Astrocyte (in vitro differentiated cells and primary cell): ENCODE measurements around the gene ATP2C2. TPM values are rescaled to one million over a fixed set of nuclear protein-coding genes. Genes with fewer than 3 reads are reported as not detected.

Experiments used
- DNase-seq: peaks from one replicate; pipeline ENCODE4 v3.0.0-alpha.2; 2010; ENCODE audit warnings: low read depth
- FAIRE-seq: peaks from 2 replicates; lab custom pipeline; 2011; peaks lifted over from hg19 to GRCh38; lab: Jason Lieb, UNC
- H2AFZ ChIP-seq: 2 replicates; pipeline ENCODE4 v1.6.0; 2012; ENCODE audit warnings: low read depth, low read length, inconsistent platforms
- H3K27ac ChIP-seq: 2 replicates; pipeline ENCODE4 v1.5.1; 2011; ENCODE audit warnings: low read depth, low read length, inconsistent platforms
- H3K27me3 ChIP-seq: 2 replicates; pipeline ENCODE4 v1.6.0; 2011; ENCODE audit warnings: low read length, inconsistent platforms; ENCODE audit not compliant: insufficient read depth
- H3K36me3 ChIP-seq: 2 replicates; pipeline ENCODE4 v1.5.1; 2011; ENCODE audit warnings: low read length, inconsistent platforms; ENCODE audit not compliant: insufficient read depth
- H3K4me1 ChIP-seq: 2 replicates; pipeline ENCODE4 v1.5.1; 2011; ENCODE audit warnings: low read length, inconsistent platforms; ENCODE audit not compliant: insufficient read depth
- H3K4me2 ChIP-seq: 2 replicates; pipeline ENCODE4 v1.6.0; 2012; ENCODE audit warnings: low read length, inconsistent platforms
- H3K4me3 ChIP-seq: 2 replicates; pipeline ENCODE4 v1.5.1; 2011; ENCODE audit warnings: low read depth, mild to moderate bottlenecking, low read length, inconsistent platforms; ENCODE audit not compliant: insufficient read depth
- H3K79me2 ChIP-seq: 2 replicates; pipeline ENCODE4 v1.6.0; 2012; ENCODE audit warnings: mild to moderate bottlenecking, low read length, inconsistent platforms; ENCODE audit not compliant: insufficient read depth
- H3K9ac ChIP-seq: 2 replicates; pipeline ENCODE4 v1.6.0; 2012; ENCODE audit warnings: mild to moderate bottlenecking, low read length, inconsistent platforms
- H3K9me3 ChIP-seq: 2 replicates; pipeline ENCODE4 v1.5.1; 2012; ENCODE audit warnings: low read depth, mild to moderate bottlenecking, low read length, inconsistent platforms; ENCODE audit not compliant: insufficient read depth
- H4K20me1 ChIP-seq: 2 replicates; pipeline ENCODE4 v1.6.0; 2012; ENCODE audit warnings: low read length, inconsistent platforms; ENCODE audit not compliant: insufficient read depth
- H3K27ac Mint-ChIP-seq: one replicate; pipeline ENCODE4 v1.8.0; 2021; ENCODE audit warnings: mild to moderate bottlenecking, mixed read lengths; ENCODE audit not compliant: unreplicated experiment
- H3K27me3 Mint-ChIP-seq: one replicate; pipeline ENCODE4 v1.8.0; 2021; ENCODE audit warnings: low read depth, mixed read lengths; ENCODE audit not compliant: unreplicated experiment
- H3K36me3 Mint-ChIP-seq: one replicate; pipeline ENCODE4 v1.8.0; 2021; ENCODE audit warnings: low read depth, mixed read lengths; ENCODE audit not compliant: unreplicated experiment
- H3K4me1 Mint-ChIP-seq: one replicate; pipeline ENCODE4 v1.8.0; 2021; ENCODE audit warnings: low read depth, mixed read lengths; ENCODE audit not compliant: unreplicated experiment
- H3K4me3 Mint-ChIP-seq: one replicate; pipeline ENCODE4 v1.8.0; 2021; ENCODE audit warnings: mild to moderate bottlenecking, moderate library complexity, mixed read lengths; ENCODE audit not compliant: unreplicated experiment
- H3K9me3 Mint-ChIP-seq: one replicate; pipeline ENCODE4 v1.8.0; 2021; ENCODE audit warnings: mild to moderate bottlenecking, mixed read lengths; ENCODE audit not compliant: unreplicated experiment
- CTCF ChIP-seq: IDR thresholded peaks from 2 replicates; pipeline ENCODE4 v1.5.1; 2011; ENCODE audit warnings: low read depth, mild to moderate bottlenecking, inconsistent platforms, low read length, moderate library complexity; ENCODE audit not compliant: insufficient read depth
- EZH2 ChIP-seq: IDR thresholded peaks from 2 replicates; pipeline ENCODE4 v1.6.1; 2012; ENCODE audit warnings: mild to moderate bottlenecking, low read length, inconsistent platforms; ENCODE audit not compliant: insufficient read depth
- total RNA-seq: library from RNA; stranded (reverse); gene quantifications from 2 replicates; pipeline ENCODE4 v1.2.1, GENCODE V29; 2021

Gene ATP2C2
- total RNA-seq, 1 donor from 2014 or later: 0.41 TPM

- H3K36me3 Mint-ChIP-seq: peaks cover 4% of the 10 kb centered on the region
- no peak for TF ChIP-seq CTCF
- no peak for TF ChIP-seq EZH2
- peaks cover 2% of the 10 kb centered on the region for H3K27me3 ChIP-seq
- H4K20me1 ChIP-seq: no peaks in the 10 kb centered on the region
- H2AFZ ChIP-seq: no peak overlapping the region
- DNase-seq: peak; percentile 47
- peaks cover 24% of the 10 kb centered on the region for H3K9me3 Mint-ChIP-seq
- H3K27me3 Mint-ChIP-seq: peaks cover 19% of the 10 kb centered on the region
- no peak for FAIRE-seq
- no peak overlapping the region for H3K4me2 ChIP-seq
- no peak overlapping the region for H3K4me3 Mint-ChIP-seq
- H3K36me3 ChIP-seq: no peaks in the 10 kb centered on the region
- no peaks in the 10 kb centered on the region for H3K4me1 ChIP-seq
- H3K9ac ChIP-seq: no peak overlapping the region
- no peak overlapping the region for H3K27ac Mint-ChIP-seq
- peaks cover 5% of the 10 kb centered on the region for H3K4me1 Mint-ChIP-seq
- H3K9me3 ChIP-seq: no peaks in the 10 kb centered on the region
- no peaks in the 10 kb centered on the region for H3K79me2 ChIP-seq
- H3K4me3 ChIP-seq: no peak overlapping the region
- no peak overlapping the region for H3K27ac ChIP-seq
These were observed 36.1 kb upstream of the ATP2C2 start for GRCh38 chr16:84331998-84332780.

- H3K36me3 Mint-ChIP-seq: no peaks in the 10 kb centered on the region
- Histone ChIP-seq H3K9ac (no peak overlapping the region), H4K20me1 (no peaks in the 10 kb centered on the region), H3K9me3 (no peaks in the 10 kb centered on the region), H2AFZ (no peak overlapping the region), H3K4me2 (no peak overlapping the region), H3K79me2 (no peaks in the 10 kb centered on the region), H3K27ac (no peak overlapping the region), H3K36me3 (no peaks in the 10 kb centered on the region), H3K4me3 (no peak overlapping the region), H3K4me1 (no peaks in the 10 kb centered on the region), H3K27me3 (no peaks in the 10 kb centered on the region)
- peaks cover 19% of the 10 kb centered on the region for H3K9me3 Mint-ChIP-seq
- FAIRE-seq (no peak), DNase-seq (no peak)
- no peak overlapping the region for H3K27ac Mint-ChIP-seq
- peaks cover 5% of the 10 kb centered on the region for H3K4me1 Mint-ChIP-seq
- H3K27me3 Mint-ChIP-seq: peaks cover 13% of the 10 kb centered on the region
- TF ChIP-seq EZH2 (no peak), CTCF (no peak)
- H3K4me3 Mint-ChIP-seq: no peak overlapping the region
These were observed 35.2 kb upstream of the ATP2C2 start for GRCh38 chr16:84332975-84333684.

GRCh38 chr16:84334058-84334457, 34.3 kb upstream of the ATP2C2 start:
- H3K4me2 ChIP-seq: no peak overlapping the region
- DNase-seq (no peak), FAIRE-seq (no peak)
- Mint-ChIP-seq H3K9me3 (peaks cover 19% of the 10 kb centered on the region), H3K27me3 (peaks cover 14% of the 10 kb centered on the region), H3K4me3 (no peak overlapping the region), H3K27ac (no peak overlapping the region), H3K36me3 (no peaks in the 10 kb centered on the region), H3K4me1 (peaks cover 5% of the 10 kb centered on the region)
- H3K79me2 ChIP-seq: no peaks in the 10 kb centered on the region
- H3K36me3 ChIP-seq: no peaks in the 10 kb centered on the region
- H3K9me3 ChIP-seq: no peaks in the 10 kb centered on the region
- no peaks in the 10 kb centered on the region for H4K20me1 ChIP-seq
- no peak overlapping the region for H3K27ac ChIP-seq
- no peak overlapping the region for H2AFZ ChIP-seq
- H3K4me3 ChIP-seq: no peak overlapping the region
- H3K4me1 ChIP-seq: no peaks in the 10 kb centered on the region
- TF ChIP-seq EZH2: no peak
- TF ChIP-seq CTCF: no peak
- no peak overlapping the region for H3K9ac ChIP-seq
- peaks cover under 1% of the 10 kb centered on the region for H3K27me3 ChIP-seq
